PC-9 (cell line): Measurements from ENCODE around the gene EVPLL.

Experiments used
- CTCF ChIP-seq: fragments of 200-600 bp; sonication (generic); conservative IDR thresholded peaks from 2 replicates; pipeline ENCODE4 v1.6.1; 2017; ENCODE audit warnings: mixed run types, antibody characterized with exemption, mild to moderate bottlenecking, moderate library complexity
- EZH2 ChIP-seq: fragments of 200-600 bp; sonication (generic); IDR thresholded peaks from 2 replicates; pipeline ENCODE4 v1.8.0; 2017; ENCODE audit warnings: antibody characterized with exemption, low read depth

DNA sequence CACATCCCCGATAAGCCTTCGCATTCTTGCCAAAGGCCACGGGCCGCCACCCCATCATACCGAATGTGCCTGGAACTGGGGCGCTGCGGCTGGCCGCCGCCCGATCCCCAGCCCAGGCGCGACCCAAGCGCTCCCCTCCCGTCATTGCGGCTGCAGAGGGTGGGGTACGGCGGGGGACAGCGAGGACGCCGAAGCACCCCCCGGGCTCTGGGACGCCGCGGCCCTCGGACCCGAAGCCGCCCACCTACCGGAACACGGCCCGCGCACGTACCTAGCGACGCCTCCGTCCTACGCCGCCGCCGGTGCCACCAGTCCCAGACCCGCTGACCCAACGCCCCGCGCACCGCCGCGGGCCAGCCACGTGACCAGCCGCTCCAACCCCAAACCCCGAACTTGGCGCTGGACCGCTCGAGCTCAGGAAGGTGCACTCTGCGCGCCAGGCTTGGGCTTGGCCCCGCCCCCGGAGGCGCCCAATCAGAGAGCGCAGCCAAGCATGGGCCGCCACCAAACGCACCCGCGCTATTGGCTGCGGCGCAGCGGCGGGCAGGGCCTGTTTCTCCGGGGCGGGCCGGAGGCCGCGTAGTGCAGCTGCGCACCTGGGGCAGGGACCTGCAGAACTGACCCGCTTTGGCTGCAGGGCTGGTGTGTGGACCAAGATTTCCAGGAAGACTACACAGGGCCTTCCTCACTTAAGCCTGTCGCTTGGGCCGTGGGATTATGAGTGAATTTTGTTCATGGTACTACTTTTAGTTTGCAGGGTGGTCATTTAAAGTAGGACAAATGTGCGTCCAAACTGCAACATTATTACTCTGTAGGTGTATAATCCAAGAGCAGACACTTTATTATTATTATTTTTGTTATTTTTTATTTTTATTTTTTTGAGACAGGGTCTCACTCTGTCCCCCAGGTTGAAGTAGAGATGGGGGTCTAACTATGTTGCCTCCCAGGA is 14.2 kb upstream of the EVPLL start, which contains the start of gene SHMT1:
- no peak for TF ChIP-seq CTCF
- TF ChIP-seq EZH2: no peak
